Measurements from ENCODE around the gene FXYD7. TPM values are rescaled to one million over a fixed set of nuclear protein-coding genes. Genes with fewer than 3 reads are reported as not detected.

The FXYD7 gene
- total and polyA plus RNA-seq, 9 of the 15 experiments (the other 6 are each of a cell fraction or from before 2014, with no cell fraction given), result 0.10 to 0.80 (median 0.31) TPM; not detected in 3

- H3K9me1 ChIP-seq (ENCODE audit: control insufficient read depth, insufficient read depth, low read length), result no peaks in the 10 kb centered on the region
- in situ Hi-C loops (cut with MboI), result no loop called here
- TF ChIP-seq RBM25 (IDR thresholded peaks at IDR 0.05; ENCODE audit: low read depth, low read length, severe bottlenecking) (peak; percentile 49), MNT (conservative IDR thresholded peaks at IDR 0.05) (no peak)
- no peak overlapping the region for H2AFZ ChIP-seq (ENCODE audit: low read depth, low read length)
- FAIRE-seq (no peak), DNase-seq (ENCODE audit: extremely low read depth in 1 of 4, low spot score in 3 of 4) (no peak), ATAC-seq (no peak)
- no peak overlapping the region for H3K4me2 ChIP-seq (ENCODE audit: insufficient read depth, low read length)
- H3K9ac ChIP-seq (ENCODE audit: insufficient read depth in 1 of 2, low read depth in 2 of 2, low read length in 2 of 2), result peak overlapping the region in 1 of 2 experiments; percentile 65; a peak in 1 of 4 replicates
- ChIA-PET POLR2A (interaction anchor here (0.5 kb wide), 1 partner anchor 44 kb away, joined by 4 read pairs; no protein-coding TSS in a partner anchor), CTCF (ENCODE audit: low intra/inter-chr PET ratio) (no interaction called here)
- H3K36me3 ChIP-seq (ENCODE audit: control insufficient read depth, insufficient read depth, low read length), result peaks cover 70% of the 10 kb centered on the region
- no peak overlapping the region for H3K4me3 ChIP-seq
- 98% methylated on average over 4 of the region's 4 CpGs for WGBS (ENCODE audit: insufficient coverage, low coverage, missing lambda C conversion rate)
- H4K20me1 ChIP-seq (replicated peaks; ENCODE audit: control insufficient read depth, insufficient read depth, low read length), result no peaks in the 10 kb centered on the region
- H3K79me2 ChIP-seq (ENCODE audit: control insufficient read depth, insufficient read depth, low read length), result peaks cover 63% of the 10 kb centered on the region
- intact Hi-C loops (cut with micrococcal nuclease), result loop anchor here (5.0 kb wide), 1 partner anchor 110 kb away; the partner anchor contains the start of gene USF2
- H3K4me1 ChIP-seq (replicated peaks in 1 of 2; ENCODE audit: control insufficient read depth in 2 of 2, insufficient read depth in 2 of 2, low read length in 2 of 2), result peaks cover 26 to 52% of the 10 kb centered on the region in 2 experiments; a peak in 4 of 5 replicates
- no peaks in the 10 kb centered on the region for H3K9me3 ChIP-seq (replicated peaks; ENCODE audit: control insufficient read depth, insufficient read depth, low read depth, low read length)
- no peaks in the 10 kb centered on the region for H3K27me3 ChIP-seq (ENCODE audit: control insufficient read depth in 2 of 2, insufficient read depth in 2 of 2, low read length in 2 of 2)
- no peak overlapping the region for H3K27ac ChIP-seq (ENCODE audit: extremely low read depth, low read depth, low read length)
- BruUV-seq (replicated peaks), result no TSS peak
These were observed 14.4 kb downstream of the FXYD7 start for GRCh38 chr19:35157431-35157830.

GRCh38 chr19:35159606-35160005, 16.6 kb downstream of the FXYD7 start:
- intact Hi-C loops (cut with micrococcal nuclease), result loop anchor here (5.0 kb wide), 1 partner anchor 108 kb away; the partner anchor contains the start of gene USF2
- Histone ChIP-seq H3K9ac (ENCODE audit: insufficient read depth in 1 of 2, low read depth in 2 of 2, low read length in 2 of 2) (no peak overlapping the region), H3K9me3 (replicated peaks; ENCODE audit: control insufficient read depth, insufficient read depth, low read depth, low read length) (no peaks in the 10 kb centered on the region), H3K79me2 (ENCODE audit: control insufficient read depth, insufficient read depth, low read length) (peaks cover 65% of the 10 kb centered on the region), H3K27me3 (ENCODE audit: control insufficient read depth in 2 of 2, insufficient read depth in 2 of 2, low read length in 2 of 2) (no peaks in the 10 kb centered on the region), H3K4me1 (replicated peaks in 1 of 2; ENCODE audit: control insufficient read depth in 2 of 2, insufficient read depth in 2 of 2, low read length in 2 of 2) (peaks cover 38 to 48% of the 10 kb centered on the region in 2 experiments), H3K4me2 (ENCODE audit: insufficient read depth, low read length) (no peak overlapping the region), H2AFZ (ENCODE audit: low read depth, low read length) (no peak overlapping the region), H3K27ac (ENCODE audit: extremely low read depth, low read depth, low read length) (no peak overlapping the region), H3K9me1 (ENCODE audit: control insufficient read depth, insufficient read depth, low read length) (no peaks in the 10 kb centered on the region), H4K20me1 (replicated peaks; ENCODE audit: control insufficient read depth, insufficient read depth, low read length) (no peaks in the 10 kb centered on the region), H3K4me3 (no peak overlapping the region), H3K36me3 (ENCODE audit: control insufficient read depth, insufficient read depth, low read length) (peaks cover 92% of the 10 kb centered on the region)
- POLR2A ChIA-PET, result interaction anchor here (0.8 to 1.1 kb wide), 2 partner anchors 15 to 18 kb away, joined by 3 read pairs; no protein-coding TSS in a partner anchor
- no TSS peak for BruUV-seq (replicated peaks)
- in situ Hi-C loops (cut with MboI), result no loop called here
- 89% methylated on average over 8 of the region's 8 CpGs for WGBS (ENCODE audit: insufficient coverage, low coverage, missing lambda C conversion rate)
- no peak for FAIRE-seq
- no peak for DNase-seq (ENCODE audit: extremely low read depth in 1 of 4, low spot score in 3 of 4)
- no peak for ATAC-seq
- CTCF ChIA-PET (ENCODE audit: low intra/inter-chr PET ratio), result no interaction called here
- TF ChIP-seq POLR3G (IDR thresholded peaks at IDR 0.05; ENCODE audit: extremely low read depth, insufficient read length, insufficient replicate concordance), result no peak
- no peak for TF ChIP-seq SAP30 (IDR thresholded peaks at IDR 0.05; ENCODE audit: borderline replicate concordance, insufficient read depth, low read depth, low read length, poor library complexity, severe bottlenecking)
- peak; percentile 34; the same call in 1 of the 2 replicates for TF ChIP-seq ADNP (tag; IDR thresholded peaks at IDR 0.05)
- TF ChIP-seq HEY1 (CRISPR knock-in tag; IDR thresholded peaks at IDR 0.05; ENCODE audit: borderline replicate concordance), result no peak
- TF ChIP-seq CEBPZ (IDR thresholded peaks at IDR 0.05; ENCODE audit: borderline replicate concordance, low read depth, low read length), result no peak
- TF ChIP-seq KAT7 (CRISPR knock-in tag; IDR thresholded peaks at IDR 0.05; ENCODE audit: borderline replicate concordance), result no peak
- no peak for TF ChIP-seq NCOR1 (IDR thresholded peaks at IDR 0.05)
- TF ChIP-seq FOXJ2 (tag; IDR thresholded peaks at IDR 0.05), result no peak
